Neural cell (in vitro differentiated cells): Measurements from ENCODE around the gene GP5. TPM values are rescaled to one million over a fixed set of nuclear protein-coding genes. Genes with fewer than 3 reads are reported as not detected.

Source experiments
- H2AFZ ChIP-seq: fragments of 200-600, 300-800 bp; sonication (generic), shearing (Covaris generic); 2 replicates; pipeline ENCODE4 v1.6.0; 2014; ENCODE audit warnings: low read depth, mild to moderate bottlenecking, antibody characterized with exemption, low read length, moderate library complexity
- H3F3A ChIP-seq: fragments of 200-600 bp; shearing (Covaris generic); 2 replicates; pipeline ENCODE4 v1.6.1; 2016; ENCODE audit warnings: mild to moderate bottlenecking, moderate library complexity, mixed read lengths, antibody characterized with exemption, low read length; ENCODE audit not compliant: insufficient read depth, poor library complexity, severe bottlenecking
- H3K27ac ChIP-seq: fragments of 200-600, 300-800 bp; sonication (generic), shearing (Covaris generic); 2 replicates; pipeline ENCODE4 v1.5.1; 2014; ENCODE audit warnings: mild to moderate bottlenecking, low read length, moderate library complexity
- H3K27me3 ChIP-seq: fragments of 300-800, 200-600 bp; sonication (generic), shearing (Covaris generic); 2 replicates; pipeline ENCODE4 v1.6.0; 2014; ENCODE audit warnings: mild to moderate bottlenecking, low read depth, low read length, moderate library complexity; ENCODE audit not compliant: insufficient read depth
- H3K36me3 ChIP-seq: fragments of 300-800, 200-600 bp; sonication (generic), shearing (Covaris generic); 2 replicates; pipeline ENCODE4 v1.5.1; 2014; ENCODE audit warnings: mild to moderate bottlenecking, antibody characterized with exemption, low read length, moderate library complexity; ENCODE audit not compliant: insufficient read depth
- H3K4me2 ChIP-seq: fragments of 300-800, 200-600 bp; sonication (generic), shearing (Covaris generic); 2 replicates; pipeline ENCODE4 v1.6.0; 2014; ENCODE audit warnings: mild to moderate bottlenecking, low read length
- H3K4me3 ChIP-seq: fragments of 300-800, 200-600 bp; sonication (generic), shearing (Covaris generic); 2 replicates; pipeline ENCODE4 v1.5.1; 2014; ENCODE audit warnings: mild to moderate bottlenecking, low read length, moderate library complexity
- H3K79me2 ChIP-seq: fragments of 200-600 bp; shearing (Covaris generic); replicated peaks from 2 replicates; pipeline ENCODE4 v1.6.0; 2014; ENCODE audit warnings: mild to moderate bottlenecking, low read length, moderate library complexity; ENCODE audit not compliant: insufficient read depth
- H3K9ac ChIP-seq: fragments of 300-800, 200-600 bp; sonication (generic), shearing (Covaris generic); 2 replicates; pipeline ENCODE4 v1.6.1; 2016; ENCODE audit warnings: mild to moderate bottlenecking, low read length, mixed read lengths
- H3K9me2 ChIP-seq: fragments of 200-600 bp; shearing (Covaris generic); 2 replicates; pipeline ENCODE4 v1.6.1; 2016; ENCODE audit warnings: mild to moderate bottlenecking, low read length, mixed read lengths; ENCODE audit not compliant: insufficient read depth
- H3K9me3 ChIP-seq: fragments of 200-600, 300-800 bp; sonication (generic), shearing (Covaris generic); 2 replicates; pipeline ENCODE4 v1.6.1; 2016; ENCODE audit warnings: mild to moderate bottlenecking, mixed run types, low read length, moderate library complexity, mixed read lengths
- H4K20me1 ChIP-seq: fragments of 200-600 bp; shearing (Covaris generic); 2 replicates; pipeline ENCODE4 v1.6.1; 2016; ENCODE audit warnings: mild to moderate bottlenecking, mixed run types; ENCODE audit not compliant: insufficient read depth
- CTCF ChIP-seq: fragments of 450-650 bp; IDR thresholded peaks from 2 replicates; pipeline ENCODE4 v1.5.1; 2014; ENCODE audit warnings: antibody characterized with exemption, mild to moderate bottlenecking, moderate library complexity; ENCODE audit not compliant: poor library complexity, severe bottlenecking
- EP300 ChIP-seq: fragments of 450-650 bp; conservative IDR thresholded peaks from 2 replicates; pipeline ENCODE4 v1.6.1; 2014; ENCODE audit warnings: antibody characterized with exemption, mild to moderate bottlenecking, moderate library complexity; ENCODE audit not compliant: poor library complexity, severe bottlenecking
- EZH2 ChIP-seq: fragments of 200-600, 300-800 bp; shearing (Covaris generic), sonication (generic); IDR thresholded peaks from 2 replicates; pipeline ENCODE4 v1.6.1; 2014; ENCODE audit warnings: antibody characterized with exemption, low read length, borderline replicate concordance, mild to moderate bottlenecking; ENCODE audit not compliant: insufficient read depth, poor library complexity, severe bottlenecking
- MXI1 ChIP-seq: fragments of 450-650 bp; conservative IDR thresholded peaks from 2 replicates; pipeline ENCODE4 v1.6.1; 2014; ENCODE audit warnings: antibody characterized with exemption, mild to moderate bottlenecking; ENCODE audit not compliant: poor library complexity, severe bottlenecking
- POLR2AphosphoS5 ChIP-seq: IDR thresholded peaks from 2 replicates; pipeline ENCODE4 v1.6.1; 2012
- RAD21 ChIP-seq: fragments of 450-650 bp; conservative IDR thresholded peaks from 2 replicates; pipeline ENCODE4 v1.6.1; 2014; ENCODE audit warnings: antibody characterized with exemption, mild to moderate bottlenecking, moderate library complexity
- REST ChIP-seq: IDR thresholded peaks from 2 replicates; pipeline ENCODE4 v1.6.1; 2012; ENCODE audit warnings: borderline replicate concordance
- SMC3 ChIP-seq: fragments of 450-650 bp; conservative IDR thresholded peaks from 2 replicates; pipeline ENCODE4 v1.6.1; 2014; ENCODE audit warnings: antibody characterized with exemption, mild to moderate bottlenecking, moderate library complexity; ENCODE audit not compliant: poor library complexity
- TAF1 ChIP-seq: IDR thresholded peaks from 2 replicates; pipeline ENCODE4 v1.6.1; 2012; ENCODE audit warnings: low read depth
- polyA plus RNA-seq: library from polyadenylated mRNA; depleted of rRNA; stranded (reverse); fragments of >200 nt; gene quantifications from 2 replicates; pipeline ENCODE4 v1.2.3, GENCODE V29; 2014

Gene GP5
- polyA plus RNA-seq, 1 donor from 2014 or later, result 0.14 TPM

GRCh38 chr3:194369522-194370279 is 29.4 kb downstream of the GP5 start, which contains the start of gene LRRC15:
Gene LRRC15, minus strand, starts transcription at chr3:194369743. Its CDS starts 8,700 bp downstream, at chr3:194361043.
- no peaks in the 10 kb centered on the region for H3K27me3 ChIP-seq
- no peak within 1 kb of the TSS for H3K4me3 ChIP-seq
- H3K36me3 ChIP-seq, result no peaks in the 10 kb centered on the region
- no peaks in the 10 kb centered on the region for H3K9me2 ChIP-seq
- H3K27ac ChIP-seq, result no peak within 1 kb of the TSS
- no peak within 1 kb of the TSS for H3K4me2 ChIP-seq
- no peaks in the 10 kb centered on the region for H4K20me1 ChIP-seq
- TF ChIP-seq REST (no peak), RAD21 (no peak), MXI1 (no peak), POLR2AphosphoS5 (no peak), CTCF (no peak), EP300 (no peak), TAF1 (no peak), SMC3 (no peak), EZH2 (no peak)
- no peak within 1 kb of the TSS for H2AFZ ChIP-seq
- H3F3A ChIP-seq, result no peaks in the 10 kb centered on the region
- H3K9ac ChIP-seq, result no peak within 1 kb of the TSS
- no peaks in the 10 kb centered on the region for H3K79me2 ChIP-seq
- no peaks in the 10 kb centered on the region for H3K9me3 ChIP-seq

DNA sequence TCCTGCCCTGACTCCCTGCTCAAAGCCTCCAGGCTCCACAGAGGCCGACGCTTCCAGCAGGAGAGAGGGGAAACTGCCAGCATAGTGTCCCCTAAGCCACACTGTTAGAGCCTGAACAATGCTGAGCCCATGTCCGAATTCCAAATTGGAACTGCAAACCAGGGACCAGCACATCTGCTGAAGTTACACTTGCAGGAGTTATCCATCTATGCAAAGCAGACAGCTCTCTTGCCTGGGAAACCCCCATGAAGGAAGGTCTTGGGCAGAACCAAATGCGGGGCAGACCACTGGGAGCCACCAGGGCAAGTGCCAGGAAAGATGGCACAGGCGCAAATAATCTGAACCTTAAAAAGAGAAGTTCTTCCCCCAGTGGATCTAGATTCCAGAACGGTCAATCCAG is 30.1 kb downstream of the GP5 start:
- no peaks in the 10 kb centered on the region for H3F3A ChIP-seq
- H3K4me3 ChIP-seq, result no peak overlapping the region
- H2AFZ ChIP-seq, result no peak overlapping the region
- H3K79me2 ChIP-seq, result no peaks in the 10 kb centered on the region
- H3K36me3 ChIP-seq, result no peaks in the 10 kb centered on the region
- no peak overlapping the region for H3K27ac ChIP-seq
- no peaks in the 10 kb centered on the region for H3K27me3 ChIP-seq
- TF ChIP-seq MXI1 (no peak), RAD21 (no peak), EP300 (no peak), POLR2AphosphoS5 (no peak), SMC3 (no peak), REST (no peak), TAF1 (no peak), CTCF (no peak), EZH2 (no peak)
- no peak overlapping the region for H3K4me2 ChIP-seq
- H3K9me3 ChIP-seq, result no peaks in the 10 kb centered on the region
- H4K20me1 ChIP-seq, result no peaks in the 10 kb centered on the region
- H3K9ac ChIP-seq, result no peak overlapping the region
- no peaks in the 10 kb centered on the region for H3K9me2 ChIP-seq
